NCI-H345 (cell line): Measurements from ENCODE around the gene ERCC6L2.

Source experiments
- DNase-seq: peaks from one replicate; lab custom pipeline; 2025; lab: John Stamatoyannopoulos, UW

Gene ERCC6L2

GRCh38 chr9:95980262-95981125, 105.0 kb downstream of the ERCC6L2 start:
- DNase-seq, result no peak

DNA sequence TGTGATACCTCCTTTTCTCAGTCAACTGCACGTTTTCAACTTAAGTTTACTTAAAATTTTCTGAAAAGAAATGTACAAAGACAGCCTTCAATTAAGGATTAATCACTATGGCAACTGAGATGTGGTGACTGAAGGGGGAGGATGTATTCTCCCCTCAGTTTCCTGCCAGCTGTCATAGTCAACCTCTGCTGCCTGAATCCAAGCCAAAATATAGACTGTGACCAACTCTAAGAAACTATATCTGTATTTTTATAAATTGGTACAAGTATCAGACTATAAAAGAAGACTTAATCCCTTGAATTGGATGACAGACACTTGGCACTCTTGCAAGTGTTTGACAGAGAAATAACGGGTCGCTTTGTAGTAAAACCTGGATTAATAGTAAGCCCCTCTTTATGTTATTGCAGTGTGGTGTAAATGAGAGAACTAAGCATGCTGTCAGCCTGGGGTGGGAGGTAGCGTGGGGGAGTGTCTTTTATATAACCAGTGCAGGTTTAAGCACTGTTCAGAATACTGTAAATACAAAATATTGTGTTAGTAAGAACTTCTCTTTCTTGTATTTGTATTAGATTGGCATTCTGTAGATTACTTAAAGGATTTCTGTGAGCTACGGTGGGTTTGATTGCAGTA, 106.4 kb downstream of the ERCC6L2 start:
- peak; percentile 11 for DNase-seq

DNA sequence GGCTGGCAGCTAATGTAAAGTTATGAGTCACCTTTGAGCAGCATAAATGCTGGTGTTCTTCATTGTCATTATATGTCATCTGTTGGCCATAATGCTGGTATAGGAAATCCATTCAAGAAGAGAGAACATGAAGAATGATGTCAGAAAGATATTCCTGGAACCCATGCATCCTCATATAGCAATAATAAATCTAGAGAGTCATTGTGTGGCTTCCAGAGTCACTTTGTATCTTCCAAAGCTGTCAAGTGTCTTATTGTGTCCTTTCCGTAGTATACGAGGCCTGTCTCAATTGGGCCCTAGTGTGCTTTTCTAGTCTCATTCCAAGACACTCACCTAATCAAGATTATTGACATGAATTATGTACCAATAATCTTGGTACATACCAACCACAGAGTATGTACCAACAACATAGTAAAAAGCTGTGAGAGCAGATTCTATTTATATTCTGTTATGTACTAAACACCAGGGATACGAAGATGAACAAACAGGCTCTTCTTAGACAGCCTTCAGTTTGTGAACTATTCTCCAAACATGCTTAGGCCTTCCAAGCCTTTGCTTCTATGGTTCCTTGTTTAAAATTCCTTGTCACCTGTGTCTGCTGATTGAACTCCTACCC, 110.1 kb downstream of the ERCC6L2 start:
- DNase-seq, result no peak

DNA sequence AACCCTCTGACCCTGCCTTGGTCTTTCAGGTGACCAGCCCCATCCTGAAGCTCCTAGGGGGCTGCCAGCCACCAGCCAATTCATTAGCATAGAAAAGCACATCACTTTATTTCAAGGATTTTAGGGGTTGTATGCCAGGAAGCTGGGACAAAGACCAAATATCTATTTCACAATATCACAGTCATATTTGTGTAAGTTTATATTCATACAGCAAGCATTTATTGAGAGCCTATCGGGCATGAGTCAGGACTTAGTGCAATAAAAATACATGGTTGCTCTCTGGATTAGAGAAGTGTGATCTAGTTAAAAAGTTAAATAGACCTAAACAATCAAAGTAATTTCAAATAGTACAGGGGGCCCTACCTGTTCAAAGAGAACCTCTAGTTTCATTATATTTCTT, 113.8 kb downstream of the ERCC6L2 start:
- no peak for DNase-seq

GRCh38 chr9:95991326-95991725, 115.8 kb downstream of the ERCC6L2 start:
- DNase-seq, result no peak

- no peak for DNase-seq
Measured at GRCh38 chr9:95992536-95992935, 117.0 kb downstream of the ERCC6L2 start.

DNA sequence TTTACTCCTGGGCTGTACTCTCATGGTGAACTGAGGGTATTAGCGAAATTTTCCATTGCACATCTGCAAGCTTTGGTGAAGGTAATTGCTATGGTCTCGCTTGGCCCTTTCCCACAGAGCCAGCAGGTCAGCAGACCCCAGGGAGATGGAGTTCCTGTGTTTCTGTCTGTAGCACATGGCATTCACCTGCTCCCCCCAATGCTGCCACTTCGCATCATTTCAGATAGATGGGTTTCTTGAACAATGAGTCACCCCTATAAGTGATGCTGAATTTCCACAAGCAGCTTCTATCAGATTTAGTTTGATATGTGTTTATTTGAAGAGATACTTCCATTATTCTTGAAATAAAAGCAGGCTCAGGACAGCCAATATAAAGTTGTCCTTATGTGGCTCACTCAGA, 117.8 kb downstream of the ERCC6L2 start:
- no peak for DNase-seq

GRCh38 chr9:95999390-95999789, 123.9 kb downstream of the ERCC6L2 start:
- DNase-seq, result no peak

GRCh38 chr9:96004379-96004778, 128.9 kb downstream of the ERCC6L2 start:
- DNase-seq, result no peak

DNA sequence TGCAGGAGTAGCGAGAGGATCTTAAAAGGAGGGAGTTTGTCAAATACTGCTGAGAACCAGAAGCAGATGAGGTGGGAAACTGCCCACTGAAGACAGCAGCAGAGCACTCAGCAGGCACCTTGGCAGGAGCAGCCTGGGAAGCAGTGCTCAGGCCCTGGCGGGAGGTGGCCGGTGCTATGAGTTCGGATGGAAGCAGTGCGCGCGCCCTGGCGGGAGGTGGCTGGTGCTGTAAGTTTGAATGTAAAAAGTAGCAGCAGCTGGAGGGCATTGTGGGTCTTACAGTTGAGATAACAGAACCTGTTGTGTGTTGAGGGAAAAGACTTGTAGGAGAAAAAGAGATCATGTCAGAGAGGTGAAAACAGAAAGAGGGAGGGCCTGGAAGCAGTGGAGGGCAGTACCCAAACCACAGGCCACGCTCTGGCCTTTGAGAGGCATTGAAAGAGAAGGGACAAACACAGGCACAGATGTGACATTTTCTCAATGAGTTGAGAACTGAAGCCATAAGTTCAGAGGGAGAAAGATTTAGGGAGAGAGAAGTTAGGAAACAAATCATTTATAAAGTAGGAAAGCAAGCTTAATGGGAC, 130.9 kb downstream of the ERCC6L2 start:
- DNase-seq, result no peak

- no peak for DNase-seq
Measured at GRCh38 chr9:96006961-96007360, 131.5 kb downstream of the ERCC6L2 start.

GRCh38 chr9:96008502-96009222, 133.2 kb downstream of the ERCC6L2 start:
- no peak for DNase-seq

DNA sequence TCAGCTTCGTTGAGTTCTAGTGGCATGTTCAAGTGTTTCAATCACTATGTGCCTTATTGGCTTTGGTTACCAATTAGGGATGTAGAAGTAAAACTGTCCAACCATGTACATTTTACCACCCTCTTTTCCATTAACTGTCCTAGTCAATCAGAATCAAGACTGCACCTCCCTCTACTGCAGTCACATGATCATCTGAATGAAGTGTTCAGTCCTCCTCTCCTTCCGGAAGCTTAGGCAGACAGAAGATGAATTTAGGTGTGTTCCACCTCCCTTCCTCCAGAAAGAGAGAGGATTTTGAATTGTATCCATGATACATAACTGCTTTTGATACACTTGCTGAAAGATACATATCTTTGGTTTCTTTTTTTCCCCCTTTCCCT, 133.7 kb downstream of the ERCC6L2 start:
- DNase-seq, result no peak

DNA sequence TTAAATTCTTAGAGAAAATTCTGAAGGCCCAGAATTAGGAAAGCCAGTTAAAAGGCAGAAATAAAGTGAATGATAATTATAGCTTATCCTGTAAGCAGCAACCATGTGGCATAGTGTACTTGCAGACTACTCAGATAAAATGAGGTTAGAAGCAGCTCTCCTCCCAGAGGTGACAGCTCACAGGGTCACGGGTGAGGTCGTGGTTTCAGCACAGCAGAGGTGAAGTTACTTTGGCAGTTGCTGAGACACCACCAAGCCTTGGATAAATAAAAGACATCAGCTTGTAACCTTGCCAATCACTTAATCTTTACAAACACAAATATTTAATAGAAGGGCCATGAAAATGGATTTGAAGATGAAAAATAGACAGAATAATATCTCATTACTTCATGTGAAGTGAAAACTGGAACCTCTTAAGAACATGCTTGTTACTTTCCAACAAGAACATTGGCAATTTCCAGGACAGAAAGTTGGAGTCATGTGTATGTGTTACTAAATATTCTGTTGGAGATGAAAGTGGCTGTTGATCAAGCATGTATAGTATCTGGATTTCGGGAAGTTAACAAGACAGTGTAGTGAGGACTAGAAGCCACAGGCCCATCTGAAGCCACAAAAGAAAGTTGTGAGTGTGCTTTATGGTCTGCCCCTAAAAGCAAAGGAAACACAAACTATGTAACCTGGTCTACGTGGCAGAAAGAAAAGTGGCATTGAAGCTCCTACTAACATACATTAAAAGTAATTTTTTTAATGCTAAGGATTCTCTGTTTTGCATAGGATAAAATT, 134.4 kb downstream of the ERCC6L2 start:
- DNase-seq, result no peak

GRCh38 chr9:96014078-96014477, 138.6 kb downstream of the ERCC6L2 start:
- DNase-seq, result no peak

DNA sequence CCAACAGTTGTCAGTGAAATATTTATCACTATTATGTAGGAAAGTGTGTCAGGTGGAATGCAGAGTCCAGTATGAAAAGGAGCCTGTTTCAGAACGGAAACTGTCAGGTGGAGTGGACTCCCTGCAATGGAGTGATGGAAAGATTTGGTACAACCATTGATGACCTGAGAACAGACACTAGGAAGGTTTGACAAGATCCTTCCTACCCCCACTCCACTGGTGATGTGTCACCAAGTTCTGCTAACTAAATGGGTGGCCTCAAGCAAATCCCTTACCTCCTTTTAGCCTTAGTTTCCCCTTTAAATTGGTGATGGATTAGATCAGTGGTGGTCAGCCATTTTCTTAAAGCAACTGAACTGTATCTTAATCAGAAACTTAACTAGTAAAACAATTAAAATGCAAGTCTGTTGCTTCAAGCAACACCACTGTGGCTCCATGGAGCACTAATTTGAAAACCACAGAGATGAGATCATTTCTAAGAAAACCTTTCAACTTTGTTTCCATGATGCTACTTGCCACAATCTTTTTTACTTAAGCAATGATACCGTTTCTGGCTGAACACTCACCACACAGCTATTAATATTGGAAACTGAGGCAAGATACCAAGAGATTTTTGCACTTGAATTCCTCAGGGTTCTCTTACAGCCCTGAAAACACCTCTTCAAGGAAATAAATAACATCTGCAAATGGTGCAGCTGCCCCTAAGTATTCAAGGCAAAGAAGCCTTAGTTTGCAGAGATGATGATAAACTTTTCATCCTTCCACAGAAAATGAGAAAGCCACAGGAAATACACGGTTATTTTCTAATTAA, 140.6 kb downstream of the ERCC6L2 start:
- DNase-seq, result no peak
